Suppressor macrophage treated with lipopolysaccharide for 1 hour (primary cell): ENCODE measurements around the gene SMIM29.
"Not testable (repeated sequence)": the region's sequence is repeated elsewhere in the genome, so short reads cannot be mapped to it uniquely, and the experiment has no call there.

Experiments
- DNase-seq, 3 donors: peaks; one replicate each; pipeline ENCODE4 v3.0.0-alpha.2; 2020 to 2022

Gene SMIM29

DNA sequence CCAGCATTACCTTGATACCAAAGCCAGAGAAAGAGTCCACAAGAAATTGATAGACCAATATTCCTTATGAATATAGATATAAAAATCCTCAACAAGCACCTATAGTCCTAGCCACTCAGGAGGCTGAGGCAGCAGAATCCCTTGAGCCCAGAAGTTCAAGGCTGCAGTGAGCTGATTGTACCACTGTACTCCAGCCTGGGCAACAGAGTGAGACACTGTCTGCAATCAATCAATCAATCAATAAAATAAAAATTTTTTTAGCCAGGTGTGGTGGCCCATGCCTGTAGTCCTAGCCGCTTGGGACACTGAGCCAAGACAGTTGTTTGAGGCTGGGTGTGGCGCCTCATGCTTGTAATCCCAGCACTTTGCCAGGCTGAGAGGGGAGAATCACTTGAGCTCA lies 18.9 kb upstream of the SMIM29 start:
- no peak for DNase-seq

DNA sequence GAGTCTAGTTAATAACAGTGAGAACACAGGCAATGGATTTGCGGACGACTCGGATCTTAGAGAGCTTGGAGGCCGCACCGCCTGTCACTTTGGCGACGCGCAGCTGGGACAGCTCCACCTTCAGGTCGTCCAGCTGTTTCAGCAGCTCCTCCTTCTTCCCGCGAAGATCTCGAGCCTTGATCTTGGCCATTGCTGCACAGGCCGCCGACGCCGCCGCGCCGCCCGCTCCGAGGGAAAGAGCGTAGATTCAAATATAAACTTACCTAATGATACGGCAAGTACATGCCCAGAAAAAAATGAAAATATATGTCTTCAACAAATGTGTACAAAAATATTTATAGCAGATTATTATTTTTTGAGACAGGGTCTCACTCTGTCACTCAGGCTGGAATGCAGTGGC lies 14.7 kb upstream of the SMIM29 start:
- DNase-seq = not testable (repeated sequence)

DNA sequence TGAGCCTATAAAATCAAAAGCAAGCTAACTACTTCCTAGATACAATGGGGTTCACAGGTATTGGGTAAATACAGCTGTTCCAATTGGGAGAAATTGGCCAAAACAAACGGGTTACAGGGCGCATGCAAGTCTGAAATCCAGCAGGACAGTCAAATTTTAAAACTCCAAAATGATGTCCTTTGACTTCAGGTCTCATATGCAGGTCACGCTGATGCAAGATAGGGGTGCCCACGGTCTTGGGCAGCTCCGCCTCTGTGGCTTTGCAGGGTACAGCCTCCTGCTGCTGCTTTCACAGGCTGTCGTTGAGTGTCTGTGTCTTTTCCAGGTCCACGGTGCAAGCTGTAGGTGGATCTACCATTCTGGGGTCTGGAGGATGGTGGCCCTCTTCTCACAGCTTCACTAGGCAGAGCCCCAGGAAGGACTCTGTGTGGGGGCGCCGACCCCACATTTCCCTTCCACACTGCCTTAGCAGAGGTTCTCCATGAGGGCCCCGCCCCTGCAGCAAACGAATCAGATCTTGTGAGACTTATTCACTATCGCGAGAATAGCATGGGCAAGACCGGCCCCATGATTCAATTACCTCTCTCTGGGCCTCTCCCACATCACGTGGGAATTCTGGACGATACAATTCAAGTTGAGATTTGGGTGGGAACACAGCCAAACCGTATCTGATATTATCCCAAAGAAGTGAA lies 11.9 kb upstream of the SMIM29 start:
- no peak for DNase-seq

DNA sequence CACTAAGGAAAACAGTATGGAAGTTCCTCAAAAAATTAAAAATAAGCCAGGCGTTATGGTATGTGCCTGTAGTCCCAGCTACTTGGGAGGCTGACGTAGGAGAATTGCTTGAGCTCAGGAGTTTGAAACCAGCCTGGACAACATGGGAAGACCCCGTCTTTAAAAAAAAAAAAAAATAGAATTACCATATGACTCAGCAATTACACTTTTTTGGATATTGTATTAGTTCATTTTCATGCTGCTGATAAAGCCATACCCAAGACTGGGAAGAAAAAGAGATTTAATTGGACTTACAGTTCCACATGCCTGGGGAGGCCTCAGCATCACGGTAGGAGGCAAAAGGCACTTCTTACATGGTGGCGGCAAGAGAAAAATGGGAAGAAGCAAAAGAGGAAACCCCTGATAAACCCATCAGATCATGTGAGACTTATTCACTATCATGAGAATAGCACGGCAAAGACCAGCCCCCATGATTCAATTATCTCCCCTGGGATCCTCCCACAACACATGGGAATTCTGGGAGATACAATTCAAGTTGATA lies 10.8 kb upstream of the SMIM29 start:
- peak; percentile 30 to 35 (median 35) for DNase-seq

DNA sequence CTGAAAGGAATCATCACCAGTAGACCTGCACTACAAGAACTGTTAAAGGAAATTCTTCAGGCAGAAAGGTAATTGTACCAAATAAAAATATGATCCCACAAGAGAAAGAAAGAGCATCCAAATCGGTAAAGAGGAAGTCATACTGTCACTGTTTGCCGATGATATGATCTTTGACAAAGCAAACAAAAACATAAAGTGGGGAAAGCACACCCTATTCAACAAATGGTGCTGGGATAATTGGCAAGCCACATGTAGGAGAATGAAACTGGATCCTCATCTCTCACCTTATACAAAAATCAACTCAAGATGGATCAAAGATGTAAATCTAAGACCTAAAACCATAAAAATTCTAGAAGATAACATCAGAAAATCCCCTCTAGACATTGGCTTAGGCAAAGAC lies 3.6 kb upstream of the SMIM29 start:
- not testable (repeated sequence) for DNase-seq

DNA sequence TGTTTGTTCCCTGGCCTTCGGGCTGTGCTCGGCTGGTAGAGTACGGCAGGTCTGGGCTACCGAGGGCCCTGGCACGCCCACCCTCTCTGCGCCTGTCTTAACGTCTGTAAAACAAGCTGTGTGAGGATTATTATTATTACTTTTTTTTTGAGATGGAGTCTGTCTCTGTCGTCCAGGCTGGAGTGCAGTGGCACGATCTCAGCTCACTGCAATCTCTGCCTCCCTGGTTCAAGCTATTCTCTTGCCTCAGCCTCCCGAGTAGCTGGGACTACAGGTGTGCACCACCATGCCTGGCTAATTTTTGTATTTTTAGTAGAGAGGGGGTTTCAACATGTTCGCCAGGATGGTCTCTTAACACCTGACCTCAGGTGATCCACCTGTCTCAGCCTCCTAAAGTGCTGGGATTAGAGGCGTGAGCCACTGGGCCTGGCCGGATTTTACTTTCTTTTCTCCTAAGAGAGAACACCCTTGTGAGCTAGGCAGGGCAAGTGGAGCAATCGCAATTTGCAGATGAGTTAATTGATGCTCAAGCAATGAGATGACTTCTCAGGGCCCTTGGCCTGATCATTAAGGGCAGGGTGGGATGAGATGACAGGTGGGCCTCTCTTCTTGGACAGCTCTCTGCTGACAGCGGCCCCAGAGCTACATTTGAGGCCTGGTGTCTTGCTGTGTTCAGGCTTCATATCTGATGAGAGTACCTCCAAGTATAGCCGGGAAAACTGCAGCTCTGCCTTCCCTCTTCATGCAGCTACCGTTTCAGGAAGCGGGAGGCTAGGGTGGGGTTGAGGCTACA lies 859 bp upstream of the SMIM29 start:
- DNase-seq = no peak

DNA sequence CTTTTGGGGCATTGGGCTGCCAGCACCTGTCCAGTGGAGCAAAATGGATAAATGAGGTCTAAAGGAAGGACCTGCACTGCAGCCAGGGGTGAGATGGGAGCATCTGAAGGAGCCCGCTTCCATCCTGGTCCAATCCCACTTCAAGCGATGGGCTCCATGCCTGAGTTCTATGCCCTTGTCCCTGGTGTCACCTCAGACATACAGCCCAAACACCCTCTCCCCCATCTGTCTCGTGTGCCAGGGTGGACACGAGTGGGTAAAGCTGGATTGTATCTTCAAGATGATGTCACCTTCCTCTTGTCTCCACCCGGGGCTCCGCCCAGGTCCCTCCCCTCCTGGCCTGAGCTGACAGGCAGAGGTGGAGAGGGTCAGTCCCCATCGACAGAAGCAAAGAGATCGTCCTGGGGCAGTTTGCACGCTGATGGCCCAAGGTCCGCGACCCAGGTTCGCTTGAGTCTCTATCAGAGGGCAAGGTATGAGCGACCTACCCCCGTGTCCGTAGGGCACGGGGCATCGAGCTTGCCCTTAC lies 544 bp downstream of the SMIM29 start:
- peak; percentile 67 to 84 (median 73) for DNase-seq

DNA sequence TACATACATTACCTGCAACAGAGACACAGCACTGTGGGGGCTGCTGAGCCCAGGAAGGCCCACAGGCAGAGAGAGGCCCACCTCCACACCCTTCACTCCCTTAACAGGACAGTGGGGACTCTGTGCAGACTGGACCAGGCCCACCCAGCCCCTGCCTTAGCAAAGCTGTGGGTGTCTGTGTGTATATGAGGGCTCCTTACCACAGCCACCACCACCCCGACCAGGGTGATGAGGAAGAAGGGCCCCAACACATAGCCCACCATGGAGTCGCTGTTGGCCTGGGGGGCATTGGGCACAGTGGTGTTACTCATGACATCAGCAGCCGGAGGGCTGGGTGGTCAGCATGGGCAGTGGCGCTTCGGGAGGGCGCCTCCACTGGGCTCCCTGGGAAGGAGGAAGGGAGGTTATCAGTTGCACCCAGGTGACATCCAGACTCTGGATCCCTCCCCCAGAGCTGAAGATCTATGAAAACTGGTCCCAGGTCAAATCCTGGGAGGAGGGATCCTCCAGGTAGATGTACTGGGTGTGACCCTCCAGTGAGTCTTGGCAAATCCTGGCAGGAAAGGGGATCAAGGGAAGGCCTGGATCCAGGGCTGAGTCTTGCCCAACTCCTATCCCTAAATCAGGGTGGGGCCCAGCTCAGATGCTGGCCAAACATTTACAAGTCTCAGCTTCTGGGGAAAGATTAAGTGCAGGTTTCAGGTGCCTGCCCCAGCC lies 1.2 kb downstream of the SMIM29 start:
- DNase-seq = no peak

DNA sequence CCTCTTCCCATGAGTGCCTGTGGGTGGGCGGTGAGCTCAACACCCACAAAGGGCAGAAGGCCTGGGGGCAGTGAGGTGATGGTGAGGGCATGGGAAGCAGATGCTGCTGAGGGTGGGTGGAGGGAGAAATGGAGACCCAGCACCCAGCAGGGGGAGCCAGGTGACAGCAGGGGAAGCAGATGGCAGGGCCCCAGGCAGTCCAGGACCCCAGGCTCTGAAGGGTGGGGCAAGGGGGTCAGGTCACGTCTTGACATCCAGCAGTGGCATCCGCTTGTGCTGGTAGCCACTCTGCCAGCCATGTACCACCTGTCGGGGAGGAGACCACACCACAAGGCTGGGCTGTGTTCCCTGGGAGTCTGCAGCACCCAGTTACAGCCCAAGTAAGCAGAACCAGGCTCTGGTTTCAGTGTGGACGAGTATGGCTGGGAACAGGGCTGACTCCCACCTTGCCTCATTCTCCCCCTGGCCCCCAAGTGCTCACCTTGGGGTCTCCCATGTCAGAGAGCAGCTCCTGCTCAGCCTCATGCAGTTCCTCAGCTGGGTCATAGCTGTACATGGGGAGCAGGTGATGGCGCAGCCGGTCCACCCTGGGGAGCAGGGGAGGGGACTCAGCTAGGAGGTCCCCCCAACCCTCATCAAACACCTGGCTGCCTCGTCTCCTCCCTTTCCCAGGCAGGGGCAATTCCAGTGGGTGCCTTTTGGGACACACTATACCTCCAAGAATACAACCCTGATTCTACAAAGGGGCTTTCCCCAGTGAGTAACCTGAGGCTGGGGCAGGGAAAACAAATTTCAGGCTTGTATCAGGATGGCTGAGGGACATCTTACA lies 2.0 kb downstream of the SMIM29 start:
- DNase-seq = peak; percentile 30 to 63 (median 36)

DNA sequence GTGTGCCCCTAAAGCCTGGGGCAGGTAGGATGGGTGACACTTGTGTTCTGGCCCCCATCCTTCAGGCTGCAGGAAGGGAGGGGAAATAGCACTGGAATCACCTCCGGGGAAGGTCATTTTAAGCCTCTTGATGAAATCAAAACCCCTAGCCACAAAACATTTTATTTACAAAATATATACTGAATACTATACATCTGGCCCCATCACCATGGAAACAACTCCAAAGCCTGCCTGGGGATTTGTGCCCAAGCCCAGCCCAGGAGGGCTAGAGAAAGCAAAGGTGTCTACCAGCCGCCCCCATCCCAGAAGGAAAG lies 2.6 kb downstream of the SMIM29 start:
- no peak for DNase-seq

DNA sequence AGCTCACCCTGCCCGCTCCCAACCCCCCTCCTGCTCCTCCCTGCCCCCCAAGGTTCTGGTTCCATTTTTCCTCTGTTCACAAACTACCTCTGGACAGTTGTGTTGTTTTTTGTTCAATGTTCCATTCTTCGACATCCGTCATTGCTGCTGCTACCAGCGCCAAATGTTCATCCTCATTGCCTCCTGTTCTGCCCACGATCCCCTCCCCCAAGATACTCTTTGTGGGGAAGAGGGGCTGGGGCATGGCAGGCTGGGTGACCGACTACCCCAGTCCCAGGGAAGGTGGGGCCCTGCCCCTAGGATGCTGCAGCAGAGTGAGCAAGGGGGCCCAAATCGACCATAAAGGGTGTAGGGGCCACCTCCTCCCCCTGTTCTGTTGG lies 3.1 kb downstream of the SMIM29 start:
- not testable (repeated sequence) for DNase-seq

DNA sequence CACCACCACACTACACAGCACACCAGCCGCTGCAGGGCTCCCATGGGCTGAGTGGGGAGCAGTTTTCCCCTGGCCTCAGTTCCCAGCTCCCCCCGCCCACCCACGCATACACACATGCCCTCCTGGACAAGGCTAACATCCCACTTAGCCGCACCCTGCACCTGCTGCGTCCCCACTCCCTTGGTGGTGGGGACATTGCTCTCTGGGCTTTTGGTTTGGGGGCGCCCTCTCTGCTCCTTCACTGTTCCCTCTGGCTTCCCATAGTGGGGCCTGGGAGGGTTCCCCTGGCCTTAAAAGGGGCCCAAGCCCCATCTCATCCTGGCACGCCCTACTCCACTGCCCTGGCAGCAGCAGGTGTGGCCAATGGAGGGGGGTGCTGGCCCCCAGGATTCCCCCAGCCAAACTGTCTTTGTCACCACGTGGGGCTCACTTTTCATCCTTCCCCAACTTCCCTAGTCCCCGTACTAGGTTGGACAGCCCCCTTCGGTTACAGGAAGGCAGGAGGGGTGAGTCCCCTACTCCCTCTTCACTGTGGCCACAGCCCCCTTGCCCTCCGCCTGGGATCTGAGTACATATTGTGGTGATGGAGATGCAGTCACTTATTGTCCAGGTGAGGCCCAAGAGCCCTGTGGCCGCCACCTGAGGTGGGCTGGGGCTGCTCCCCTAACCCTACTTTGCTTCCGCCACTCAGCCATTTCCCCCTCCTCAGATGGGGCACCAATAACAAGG lies 3.6 kb downstream of the SMIM29 start:
- DNase-seq = not testable (repeated sequence)

DNA sequence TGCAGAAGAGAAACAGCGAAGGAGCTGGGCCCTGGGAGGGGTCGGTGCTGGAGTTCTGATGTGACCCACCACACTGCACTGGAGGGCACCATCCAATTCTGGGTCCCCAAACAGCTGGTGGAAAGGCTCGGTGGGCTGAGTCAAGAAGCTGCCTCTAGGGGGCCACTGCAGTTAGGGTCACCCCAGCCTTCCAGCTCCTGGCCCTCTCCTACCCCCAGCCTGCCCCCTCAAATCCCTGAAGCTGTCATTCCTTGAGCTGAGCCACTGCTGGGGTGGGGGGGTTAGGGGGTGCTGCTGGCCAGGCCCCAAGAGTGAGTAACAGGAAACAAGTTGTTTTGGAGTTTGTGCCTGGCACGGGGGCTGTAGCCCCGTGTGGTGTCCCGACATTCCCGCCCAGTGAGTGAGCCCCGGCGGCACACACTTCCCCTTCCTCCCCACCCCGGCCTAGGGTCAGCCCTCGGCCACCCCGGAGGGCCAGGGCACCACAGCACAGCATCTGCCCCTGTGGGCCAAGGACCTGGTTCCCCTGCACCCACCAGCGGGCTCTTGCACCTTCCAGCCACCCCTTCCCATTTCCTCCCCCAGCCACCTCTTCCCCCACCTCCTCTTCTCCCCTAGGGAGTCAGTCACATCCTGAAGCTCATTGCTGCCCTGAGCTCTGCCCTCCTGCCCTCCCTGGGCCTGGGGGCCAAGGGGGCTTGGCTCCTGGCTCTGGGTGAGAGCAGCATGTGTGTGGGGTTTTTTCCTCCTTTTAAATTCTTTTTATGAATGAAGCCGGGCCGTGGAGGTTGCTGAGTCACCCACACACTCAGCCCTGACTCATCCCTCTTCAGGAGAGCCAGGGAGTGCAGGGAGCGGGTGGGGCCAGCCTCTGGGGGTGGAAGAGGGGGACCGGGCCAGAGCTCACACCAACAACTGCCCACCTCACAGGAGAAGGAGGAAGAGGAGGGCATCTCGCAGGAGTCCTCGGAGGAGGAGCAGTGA lies 4.6 kb downstream of the SMIM29 start:
- DNase-seq = peak; percentile 93 to 95 (median 94)

DNA sequence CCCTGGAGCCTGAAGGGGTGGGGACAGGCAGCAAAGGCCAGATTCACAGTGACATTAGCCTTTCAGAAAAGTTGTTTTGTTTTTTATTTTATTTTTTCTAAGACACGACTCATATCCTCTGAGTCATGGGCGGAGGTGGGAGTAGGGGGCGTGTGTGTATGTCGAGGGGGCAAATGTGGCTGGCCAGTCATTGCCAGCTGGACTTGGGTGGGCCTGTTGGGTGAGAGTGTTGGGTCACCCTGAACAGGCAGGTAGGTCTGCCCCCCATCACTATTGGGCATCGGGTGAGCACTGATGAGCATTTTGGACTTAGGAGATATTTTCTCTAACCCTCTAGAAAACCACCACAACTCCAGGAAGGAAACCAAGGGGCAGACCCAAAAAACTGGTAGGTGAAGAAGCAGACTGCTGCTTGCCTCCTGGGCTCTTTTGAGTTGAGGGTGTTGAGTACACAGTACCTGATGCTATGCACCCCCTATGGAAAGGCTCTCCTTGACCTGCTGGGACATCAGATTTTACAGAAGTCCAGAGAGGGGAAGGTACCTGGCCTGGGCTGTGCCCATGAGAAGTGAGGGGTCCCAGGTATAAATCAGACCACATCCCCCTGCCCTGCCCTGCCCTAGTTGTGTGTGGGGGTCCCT lies 5.6 kb downstream of the SMIM29 start:
- peak; percentile 42 to 59 (median 58) for DNase-seq

DNA sequence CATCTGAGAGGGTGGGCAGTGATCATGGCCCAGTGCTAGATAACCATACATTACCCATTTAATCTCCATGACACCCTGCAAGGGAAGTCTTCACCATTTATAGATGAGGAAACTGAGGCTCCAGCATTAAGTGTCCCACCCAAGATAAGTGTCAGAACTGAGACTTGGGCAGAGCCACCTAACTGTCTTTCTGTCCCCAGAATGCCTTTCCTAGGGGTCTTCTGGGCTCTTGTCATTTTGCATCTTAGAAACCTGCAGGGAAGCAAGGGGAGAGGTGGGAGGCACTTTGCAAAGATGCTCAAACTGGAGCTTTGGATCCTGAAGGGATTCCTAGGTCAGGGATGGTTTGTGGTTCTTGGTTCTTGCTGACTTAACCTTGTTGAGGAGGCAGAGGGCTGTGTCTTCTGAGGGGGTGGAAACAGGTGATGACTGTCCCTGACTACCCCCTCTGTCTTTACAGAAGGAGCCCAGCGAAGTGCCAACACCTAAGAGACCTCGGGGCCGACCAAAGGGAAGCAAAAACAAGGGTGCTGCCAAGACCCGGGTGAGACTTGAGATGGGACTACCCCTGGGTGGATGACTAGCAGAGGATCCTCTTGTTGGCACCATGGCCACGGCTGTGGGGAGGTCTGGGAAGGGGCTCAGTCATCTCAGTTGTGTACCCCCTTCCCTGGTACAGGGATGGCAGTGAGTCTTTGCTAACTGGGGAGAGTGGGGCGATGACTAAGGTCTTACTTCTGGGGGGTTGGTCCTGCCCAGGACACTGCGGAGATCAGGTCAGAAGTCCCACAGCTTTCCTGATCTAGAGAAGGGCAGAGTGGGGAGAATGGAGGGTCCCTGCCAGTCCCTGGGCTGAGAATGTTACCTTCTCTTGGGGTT lies 6.3 kb downstream of the SMIM29 start:
- peak in 2 of 3 donors; percentile 21 to 22 for DNase-seq

DNA sequence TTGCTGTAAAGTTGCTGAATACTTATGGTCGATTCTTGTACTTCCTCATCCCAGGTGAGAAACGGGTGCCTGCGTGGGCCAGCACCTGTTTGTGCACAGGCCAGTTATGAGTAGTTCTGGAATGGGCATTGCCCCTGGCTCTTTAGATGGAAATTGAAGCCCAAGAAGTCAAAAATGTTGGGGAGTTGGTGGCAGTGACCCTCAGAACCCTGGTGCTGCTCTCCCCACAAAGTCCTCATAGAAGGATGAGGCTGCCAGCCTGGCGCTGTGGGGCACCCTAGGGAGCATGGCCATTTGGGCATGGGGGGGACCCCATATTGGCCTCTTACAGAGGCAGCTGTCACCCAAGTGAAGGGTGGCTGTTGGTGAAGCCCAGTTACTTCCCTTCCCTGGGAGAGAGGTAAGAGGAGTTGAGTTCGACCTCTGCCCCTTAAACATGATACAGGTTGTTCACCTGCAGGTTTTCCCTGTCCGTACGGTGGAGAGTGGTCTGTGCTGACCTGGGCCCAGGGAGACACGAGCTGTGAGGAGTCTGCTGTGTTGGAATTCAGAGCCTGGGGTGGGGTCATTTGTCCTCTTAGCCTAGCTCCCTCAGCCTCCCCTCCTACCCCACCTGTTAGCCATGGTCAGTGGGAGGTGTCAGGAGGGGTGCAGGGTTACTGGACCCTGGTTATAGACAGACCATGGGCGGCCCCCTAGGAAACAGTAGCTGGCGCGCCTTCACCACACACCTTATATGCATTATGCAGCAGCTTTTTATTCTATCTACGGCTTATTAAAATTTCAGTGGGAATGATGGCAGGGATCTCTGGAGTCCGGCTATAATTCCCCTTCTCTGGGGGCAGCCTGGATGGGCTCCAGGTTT lies 7.2 kb downstream of the SMIM29 start:
- no peak for DNase-seq

DNA sequence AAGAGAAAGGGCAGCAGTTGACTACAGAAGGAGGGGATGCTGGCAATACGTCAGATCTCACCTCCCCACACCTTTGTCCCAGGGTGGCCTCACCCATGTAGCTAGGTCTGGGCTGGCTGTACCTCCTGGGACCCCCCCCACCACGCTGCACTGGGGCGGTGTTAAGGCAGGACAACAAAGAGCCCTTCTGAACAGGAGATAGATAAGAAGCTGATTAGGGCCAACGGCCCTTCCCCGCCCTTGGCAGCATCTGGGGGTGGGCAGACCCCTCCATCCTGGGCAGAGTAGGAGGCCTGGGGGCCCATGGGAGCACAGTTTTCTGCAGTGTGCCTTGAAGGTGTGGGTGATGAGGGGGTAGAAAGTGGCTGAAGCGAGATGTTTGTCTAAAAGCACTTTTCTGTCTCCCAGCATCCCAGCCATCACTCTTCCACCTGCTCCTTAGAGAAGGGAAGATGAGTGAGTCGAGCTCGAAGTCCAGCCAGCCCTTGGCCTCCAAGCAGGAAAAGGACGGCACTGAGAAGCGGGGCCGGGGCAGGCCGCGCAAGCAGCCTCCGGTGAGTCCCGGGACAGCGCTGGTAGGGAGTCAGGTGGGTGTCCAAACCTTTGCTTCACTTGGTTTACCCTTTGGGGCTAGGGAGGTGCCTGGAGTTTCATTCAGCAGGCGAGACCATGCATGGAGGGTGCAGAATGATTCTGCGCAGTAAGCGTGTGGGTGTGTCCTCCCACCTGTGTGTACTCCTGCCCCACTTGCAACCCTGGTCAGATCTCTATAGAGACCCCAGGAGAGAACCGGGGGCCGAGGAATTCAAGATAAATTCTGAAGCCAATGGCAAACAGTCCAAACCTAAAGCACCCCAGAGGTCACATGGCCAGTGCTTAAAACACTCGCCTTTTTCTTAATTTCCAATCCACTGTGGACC lies 8.2 kb downstream of the SMIM29 start:
- DNase-seq = no peak
